ENCODE data around the gene TASOR.

TASOR gene

DNA sequence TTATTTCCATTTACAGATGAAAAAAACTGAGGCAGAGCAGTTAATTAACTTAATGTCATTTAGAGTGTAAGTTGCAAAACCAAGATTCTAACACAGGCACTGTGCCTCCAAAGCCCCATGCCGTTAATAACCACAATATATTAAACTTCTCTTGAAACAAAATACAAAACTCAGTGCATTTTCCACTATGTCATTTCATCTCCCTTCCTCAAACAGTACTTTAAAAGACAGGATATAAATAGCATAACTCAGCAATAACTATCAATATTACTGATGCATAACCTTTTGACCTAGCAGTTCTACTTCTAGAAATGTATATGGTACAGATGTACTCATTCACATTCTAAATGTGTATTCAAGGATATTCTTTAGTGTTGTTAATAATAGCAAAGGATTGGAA, 5.1 kb upstream of the TASOR start:
- DNase-seq (ENCODE audit: low read depth in 2 of 2) = no peak

DNA sequence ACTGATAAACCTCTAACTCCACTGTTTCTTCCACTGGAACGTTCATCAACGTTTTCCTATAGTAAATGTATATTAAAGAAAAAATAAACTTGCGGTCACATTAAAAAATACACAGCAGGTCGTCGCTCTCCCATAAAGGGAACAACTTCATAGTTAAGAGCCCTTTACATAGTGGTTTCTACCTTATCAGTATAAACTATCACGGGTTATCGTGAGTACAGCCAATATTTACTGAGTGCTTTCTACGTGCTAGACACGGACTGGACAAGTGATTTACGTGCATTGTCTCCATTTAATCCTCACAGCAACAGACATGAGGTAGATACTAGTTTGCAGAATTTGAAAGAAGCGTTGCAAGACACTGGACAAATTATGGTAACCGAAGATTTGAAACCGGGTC, 964 bp upstream of the TASOR start:
- DNase-seq (ENCODE audit: low read depth in 2 of 2) = no peak

DNA sequence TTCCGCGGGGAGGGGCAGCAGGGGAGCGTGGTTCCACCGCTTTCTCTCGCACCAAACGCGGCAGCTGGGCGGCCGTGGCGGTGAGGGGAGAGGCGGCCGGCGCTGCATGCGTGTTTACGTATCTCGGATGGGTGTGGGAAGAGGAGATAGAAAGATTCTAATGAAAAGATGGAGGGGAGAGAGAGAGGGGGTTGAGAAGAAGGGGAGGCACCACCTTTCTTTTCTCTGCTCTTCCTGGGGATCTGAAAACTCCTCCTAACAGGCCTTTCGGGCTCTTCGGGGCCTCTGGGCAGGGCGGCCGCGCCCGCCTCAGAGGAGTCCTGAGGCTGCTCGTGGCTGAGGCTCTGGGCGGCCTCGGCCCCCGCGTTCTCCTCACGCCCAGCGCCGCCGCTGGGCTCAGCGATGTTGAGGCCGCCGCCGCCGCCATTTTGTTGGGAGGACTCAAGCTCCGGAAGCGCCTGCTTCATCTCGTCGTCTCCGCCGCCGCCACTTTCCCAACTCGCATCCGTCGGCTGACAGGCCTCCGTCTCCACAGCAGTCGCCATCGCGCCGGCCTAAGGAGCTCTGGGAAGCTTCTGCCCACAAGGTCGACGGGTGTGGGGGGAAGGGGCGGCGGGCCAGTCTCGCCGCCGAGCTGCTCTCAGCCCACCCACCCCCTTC, 473 bp downstream of the TASOR start:
- peak; percentile 47 to 59 for DNase-seq (ENCODE audit: low read depth in 2 of 2)

- no peak for DNase-seq (ENCODE audit: low read depth in 2 of 2)
These were observed 1.0 kb downstream of the TASOR start for GRCh38 chr3:56681984-56682461.

- DNase-seq (ENCODE audit: low read depth in 2 of 2) = no peak
These were observed 2.9 kb downstream of the TASOR start for GRCh38 chr3:56680054-56680580.

DNA sequence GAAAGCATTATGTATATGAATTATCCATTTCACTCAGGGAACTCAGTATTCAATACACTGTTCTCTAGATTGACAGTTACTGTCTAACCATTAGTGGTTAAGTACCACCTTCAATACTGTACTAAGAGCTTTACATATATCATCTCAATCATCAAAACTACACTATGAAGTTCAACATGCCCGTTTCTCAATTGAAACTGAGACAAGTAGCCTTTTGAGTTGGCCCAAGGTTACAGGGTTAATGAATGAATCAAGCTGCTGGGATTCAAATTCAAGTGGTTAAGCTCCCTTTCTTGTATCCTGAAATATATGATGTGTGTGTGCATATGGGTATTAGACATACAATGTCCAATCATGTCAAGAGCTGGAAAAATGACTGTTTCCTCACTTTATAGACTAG, 5.8 kb downstream of the TASOR start:
- no peak for DNase-seq (ENCODE audit: low read depth in 2 of 2)

- DNase-seq (ENCODE audit: low read depth in 2 of 2) = no peak
These were observed 9.1 kb downstream of the TASOR start for GRCh38 chr3:56673781-56674457.

- no peak for DNase-seq (ENCODE audit: low read depth in 2 of 2)
These were observed 15.0 kb downstream of the TASOR start for GRCh38 chr3:56667973-56668579.

GRCh38 chr3:56664823-56665222, 18.2 kb downstream of the TASOR start:
- no peak for DNase-seq (ENCODE audit: low read depth in 2 of 2)

- DNase-seq (ENCODE audit: low read depth in 2 of 2) = no peak
These were observed 27.4 kb downstream of the TASOR start for GRCh38 chr3:56655709-56656108.

- DNase-seq (ENCODE audit: low read depth in 2 of 2) = no peak
These were observed 28.6 kb downstream of the TASOR start for GRCh38 chr3:56654460-56654859.

GRCh38 chr3:56645407-56645806, 37.7 kb downstream of the TASOR start:
- no peak for DNase-seq (ENCODE audit: low read depth in 2 of 2)

GRCh38 chr3:56633602-56634535, 49.2 kb downstream of the TASOR start:
- no peak for DNase-seq (ENCODE audit: low read depth in 2 of 2)

Data from stimulated activated CD8-positive, alpha-beta memory T cell treated with anti-CD3 and anti-CD28 coated beads, Interleukin-2, amount 100 ng/mL, for 1 hour (primary cell).